Activated CD4-positive, alpha-beta T cell treated with anti-CD3 and anti-CD28 coated beads, Interleukin-2, amount 10 ng/mL, durations not matched to agents 7 days and 5 days (primary cell): ENCODE results near the gene PRPF6. TPM values are rescaled to one million over a fixed set of nuclear protein-coding genes. Genes with fewer than 3 reads are reported as not detected.
A peak's percentile ranks its signal among the peaks of the same experiment; 100 is the strongest.
"Not testable (repeated sequence)": the region's sequence is repeated elsewhere in the genome, so short reads cannot be mapped to it uniquely, and the experiment has no call there.

Experiments
- CTCF ChIA-PET: fragments of 350-600 bp; sonication (Branson Sonifier 250); formaldehyde crosslinking; loops from one replicate; lab custom pipeline; 2021; ENCODE audit warnings: antibody characterized with exemption; lab: Charles Lee
- POLR2A ChIA-PET: fragments of 350-600 bp; sonication (Branson Sonifier 250); formaldehyde crosslinking; loops from one replicate; lab custom pipeline; 2021; ENCODE audit warnings: antibody characterized with exemption; lab: Charles Lee
- DNase-seq: peaks from one replicate; pipeline ENCODE4 v3.0.0-alpha.2; 2020
- H3K27ac Mint-ChIP-seq: one replicate; pipeline ENCODE4 v1.8.0; 2021; ENCODE audit warnings: mild to moderate bottlenecking, moderate library complexity, mixed read lengths
- H3K27me3 Mint-ChIP-seq: one replicate; pipeline ENCODE4 v1.8.0; 2021; ENCODE audit warnings: mixed read lengths
- H3K36me3 Mint-ChIP-seq: one replicate; pipeline ENCODE4 v1.8.0; 2021; ENCODE audit warnings: low read depth, mixed read lengths
- H3K4me1 Mint-ChIP-seq: one replicate; pipeline ENCODE4 v1.8.0; 2021; ENCODE audit warnings: mixed read lengths
- H3K4me3 Mint-ChIP-seq: one replicate; pipeline ENCODE4 v1.8.0; 2021; ENCODE audit warnings: mild to moderate bottlenecking, moderate library complexity, mixed read lengths
- H3K9me3 Mint-ChIP-seq: one replicate; pipeline ENCODE4 v1.8.0; 2021; ENCODE audit warnings: mixed read lengths
- total RNA-seq, 2 experiments: library from RNA; stranded (reverse); gene quantifications; one replicate each; pipeline ENCODE4 v1.2.3, GENCODE V29; 2021

The PRPF6 gene
- total RNA-seq, 2 experiments from 2014 or later, result 67.1 to 70.8 TPM

DNA sequence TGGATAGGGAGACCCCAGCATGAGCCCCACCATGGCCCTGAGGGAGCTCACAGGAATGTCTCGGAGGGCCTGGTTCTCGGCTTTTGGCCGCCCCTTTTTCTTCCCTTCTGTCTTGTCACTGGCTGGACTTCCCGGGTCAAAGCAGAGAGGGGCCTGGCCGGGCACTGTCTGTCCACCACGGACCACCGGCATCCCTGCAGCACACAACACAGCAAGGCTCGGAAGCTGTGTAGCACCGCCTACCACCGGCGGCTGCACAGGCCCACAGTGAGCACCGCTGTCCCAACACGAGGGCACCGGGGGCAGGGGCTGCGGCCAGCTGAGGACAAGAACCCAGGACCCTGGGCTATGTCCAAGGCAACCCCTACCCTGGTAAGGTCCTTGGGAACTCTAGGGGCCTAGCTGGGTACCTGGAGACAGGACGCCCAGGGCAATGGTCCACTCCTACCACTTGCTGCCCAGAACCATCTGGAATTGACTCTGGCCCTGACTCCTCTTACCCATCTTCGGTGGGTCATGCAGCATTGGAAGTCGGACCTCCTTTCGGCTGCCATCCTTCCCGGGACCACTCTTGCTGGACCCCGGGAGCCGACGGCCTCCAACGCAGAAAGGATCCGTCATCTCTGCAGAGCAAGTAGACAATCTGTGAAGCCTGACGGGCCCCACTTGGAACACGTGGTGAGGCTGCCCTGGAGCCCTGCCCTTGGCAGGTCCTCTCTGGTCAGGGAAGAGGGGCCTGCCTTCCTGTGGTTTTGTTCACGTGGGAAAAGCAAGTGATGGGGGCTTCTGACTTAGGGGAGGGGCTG is 13.4 kb upstream of the PRPF6 start:
- DNase-seq, result no peak
- peaks cover 23% of the 10 kb centered on the region for H3K4me1 Mint-ChIP-seq
- peak overlapping the region; percentile 79 for H3K4me3 Mint-ChIP-seq
- H3K27me3 Mint-ChIP-seq, result peaks cover 2% of the 10 kb centered on the region
- ChIA-PET CTCF (interaction anchor here (0.9 to 2.0 kb wide), 5 partner anchors 11 to 429 kb away, joined by 3 to 6 read pairs (median 3); partner anchors contain the start of genes PRPF6, PTK6 and UCKL1), POLR2A (no interaction called here)
- peak overlapping the region; percentile 41 for H3K27ac Mint-ChIP-seq
- H3K36me3 Mint-ChIP-seq, result peaks cover 3% of the 10 kb centered on the region
- no peaks in the 10 kb centered on the region for H3K9me3 Mint-ChIP-seq

DNA sequence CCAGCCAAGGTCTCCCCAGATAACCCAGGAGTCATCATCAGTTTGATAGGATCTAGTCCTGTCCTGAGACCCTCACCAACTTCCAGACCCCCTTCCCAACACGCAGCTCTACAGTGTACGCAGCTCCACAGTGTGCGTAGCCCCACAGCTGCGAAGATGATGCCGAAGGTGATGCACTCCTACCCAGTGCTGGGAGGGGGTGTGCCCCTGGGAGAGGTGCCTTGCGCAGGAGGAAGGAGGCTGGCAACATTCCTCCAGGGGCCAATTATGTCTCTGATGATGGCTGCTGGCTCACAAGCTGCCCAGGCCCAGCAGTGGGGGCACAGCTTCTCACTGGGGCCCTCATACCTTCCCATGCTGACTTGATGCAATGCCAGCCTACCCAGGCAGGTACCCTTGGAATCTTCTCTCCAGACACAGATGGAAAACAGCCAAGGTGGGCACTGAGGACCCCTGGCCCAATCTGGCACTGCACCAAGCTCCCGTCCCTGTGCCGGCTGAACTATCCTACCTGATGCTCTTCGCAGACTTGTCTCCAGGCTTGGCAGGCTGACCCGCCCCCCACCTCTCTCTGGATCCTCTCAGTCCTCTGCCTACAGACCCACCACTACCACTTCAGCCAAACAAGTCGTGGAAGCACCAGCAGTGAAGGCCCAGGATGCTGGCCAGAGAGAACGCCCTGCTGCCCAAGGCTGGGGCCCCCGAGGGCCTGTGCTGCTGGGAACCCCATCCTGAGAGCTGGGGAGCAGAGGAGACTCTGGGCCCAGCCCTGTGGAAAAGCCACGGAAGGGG is 12.6 kb upstream of the PRPF6 start:
- Mint-ChIP-seq H3K4me1 (peaks cover 23% of the 10 kb centered on the region), H3K4me3 (peak overlapping the region; percentile 79), H3K27ac (peak overlapping the region; percentile 87), H3K9me3 (no peaks in the 10 kb centered on the region), H3K36me3 (peaks cover 1% of the 10 kb centered on the region), H3K27me3 (peaks cover 2% of the 10 kb centered on the region)
- no peak for DNase-seq
- ChIA-PET POLR2A (interaction anchor here (0.5 kb wide), 1 partner anchor 326 kb away, joined by 5 read pairs; no protein-coding TSS in a partner anchor), CTCF (interaction anchor here (1.0 to 2.0 kb wide), 4 partner anchors 12 to 430 kb away, joined by 3 to 6 read pairs (median 4); partner anchors contain the start of genes PRPF6, PTK6 and UCKL1)

DNA sequence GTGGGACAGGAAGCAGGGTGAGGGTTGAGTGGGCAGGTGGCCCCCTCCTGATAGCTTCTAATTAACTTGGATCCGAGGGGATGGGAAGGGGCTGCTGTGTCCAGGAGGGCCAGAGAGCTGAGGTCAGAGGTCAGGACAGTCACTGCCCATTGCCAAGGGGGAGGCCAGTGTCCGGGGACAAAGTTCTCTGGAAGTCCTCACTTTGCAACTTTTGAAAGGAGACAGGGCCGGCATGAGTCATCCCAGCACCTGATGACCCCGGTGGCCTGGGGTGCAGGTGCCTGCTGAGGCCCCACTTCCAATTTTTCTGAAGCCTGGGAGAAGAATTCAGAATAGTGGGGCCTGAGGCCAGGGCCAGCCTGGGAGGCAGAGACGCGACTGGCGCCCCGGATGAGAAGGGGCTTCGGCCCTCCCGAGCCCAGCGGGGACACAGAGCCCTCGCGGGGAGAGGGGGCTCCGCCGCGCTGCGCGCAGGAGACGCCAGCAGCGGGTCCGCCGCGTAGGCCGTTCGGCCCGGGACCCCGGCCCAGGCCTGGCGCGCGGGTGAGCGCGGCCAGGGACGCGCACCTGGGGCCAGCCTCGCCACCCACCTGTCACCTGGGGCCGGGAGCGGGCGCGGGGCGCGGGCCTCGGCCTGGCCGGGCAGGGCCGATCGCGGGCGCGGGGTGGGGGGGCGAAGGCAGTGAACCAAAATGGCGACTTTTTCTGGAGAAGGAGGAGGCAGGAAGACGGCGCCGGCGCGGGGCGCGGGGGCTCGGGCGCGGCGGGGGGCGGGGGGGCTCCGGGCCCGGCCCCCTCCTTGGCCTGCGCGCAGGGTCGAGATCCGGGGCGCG is 11.8 kb upstream of the PRPF6 start:
- peak overlapping the region; percentile 79 for H3K4me3 Mint-ChIP-seq
- H3K27me3 Mint-ChIP-seq, result peaks cover 2% of the 10 kb centered on the region
- H3K36me3 Mint-ChIP-seq, result peaks cover 4% of the 10 kb centered on the region
- CTCF ChIA-PET, result interaction anchor here (1.3 kb wide), 2 partner anchors 11 to 26 kb away, joined by 3 to 5 read pairs; partner anchors contain the start of gene PRPF6
- H3K4me1 Mint-ChIP-seq, result peaks cover 29% of the 10 kb centered on the region
- H3K27ac Mint-ChIP-seq, result peak overlapping the region; percentile 87
- DNase-seq, result peak; percentile 40
- H3K9me3 Mint-ChIP-seq, result no peaks in the 10 kb centered on the region
- POLR2A ChIA-PET, result no interaction called here

DNA sequence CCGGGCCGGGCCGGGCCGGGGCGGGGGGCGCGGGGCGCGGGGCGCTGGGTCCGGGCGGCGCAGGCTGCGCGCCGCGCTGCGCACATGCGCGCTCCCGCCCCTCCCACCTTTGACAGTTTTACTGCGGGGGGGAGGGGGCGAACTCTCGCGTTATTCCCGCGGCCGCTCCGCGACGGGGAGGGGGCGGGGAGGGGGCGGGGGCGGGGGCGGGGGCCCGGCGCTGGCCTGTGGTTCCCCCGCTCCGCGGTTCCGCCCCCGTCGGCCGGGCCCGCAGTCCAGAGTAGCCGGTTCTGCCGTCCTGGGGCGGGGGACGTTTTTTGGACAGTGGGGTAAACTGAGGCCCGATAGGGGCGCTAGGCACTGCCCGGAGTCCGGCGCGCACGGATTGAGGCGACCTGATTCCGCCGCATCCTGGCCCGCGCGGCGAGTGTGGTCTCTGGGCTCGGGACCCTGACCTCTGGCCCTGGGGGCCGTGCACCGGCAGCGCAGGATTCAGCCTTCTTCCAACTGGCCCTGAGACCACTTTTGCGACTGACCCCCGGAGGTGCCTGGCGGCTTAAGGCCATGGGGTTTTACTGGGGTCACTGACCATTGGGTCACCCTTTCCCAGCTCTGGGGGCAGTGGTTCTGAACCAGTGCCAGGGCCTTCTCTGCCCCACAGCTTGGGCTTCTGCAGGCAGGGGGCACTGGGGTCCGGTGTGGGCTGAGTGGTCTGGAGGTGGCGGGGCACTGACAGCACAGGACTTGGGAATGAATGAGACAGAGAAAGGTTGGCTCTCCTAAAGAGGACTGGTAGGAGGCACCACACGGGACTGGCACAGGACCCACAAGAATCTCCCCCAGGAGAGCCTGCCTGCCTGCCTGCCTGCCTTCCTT is 10.9 kb upstream of the PRPF6 start, which contains the start of gene ZNF512B:
ZNF512B (minus strand) TSS at position 93 of the 876 bp plus-strand sequence. CDS start 1,980 bp downstream, outside the sequence.
- Mint-ChIP-seq H3K9me3 (no peaks in the 10 kb centered on the region), H3K36me3 (peaks cover 7% of the 10 kb centered on the region), H3K27me3 (peaks cover 2% of the 10 kb centered on the region), H3K4me3 (peak within 1 kb of the TSS; percentile 79), H3K27ac (peak within 1 kb of the TSS; percentile 87), H3K4me1 (peaks cover 30% of the 10 kb centered on the region)
- ChIA-PET POLR2A (no interaction called here), CTCF (no interaction called here)
- peak; percentile 74 for DNase-seq

DNA sequence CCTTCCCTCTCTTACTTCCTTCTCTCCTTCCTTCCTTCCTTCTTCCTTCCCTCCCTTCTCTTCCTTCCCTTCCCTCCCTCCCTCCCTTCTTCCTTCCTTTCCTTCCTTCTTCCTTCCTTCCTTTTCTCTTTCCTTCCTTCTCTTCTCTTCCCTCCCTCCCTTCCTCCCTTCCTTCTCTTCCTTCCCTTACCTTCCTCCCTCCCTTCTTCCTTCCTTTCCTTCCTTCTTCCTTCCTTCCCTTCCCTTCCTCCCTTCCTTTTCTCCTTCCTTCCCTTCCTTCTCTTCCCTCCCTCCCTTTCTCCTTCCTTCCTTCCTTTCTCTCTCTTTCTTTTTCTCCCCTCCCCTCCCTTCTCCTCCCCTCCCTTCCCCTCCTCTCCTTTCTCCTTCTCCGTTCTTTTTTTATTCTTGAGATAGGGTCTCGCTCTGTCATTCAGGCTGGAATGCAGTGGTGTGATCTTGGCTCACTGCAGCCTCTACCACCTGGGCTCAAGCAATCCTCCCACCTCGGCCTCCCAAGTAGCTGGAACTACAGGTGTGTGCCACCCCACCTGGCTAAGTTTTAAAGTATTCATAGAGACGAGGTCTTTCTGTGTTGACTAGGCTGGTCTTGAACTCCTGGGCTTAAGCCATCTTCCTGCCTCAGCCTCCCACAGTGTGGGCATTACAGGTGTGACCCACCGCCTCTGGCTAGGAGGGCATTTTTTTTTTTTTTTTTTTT is 10.1 kb upstream of the PRPF6 start:
- peak overlapping the region; percentile 61 for H3K4me3 Mint-ChIP-seq
- no peaks in the 10 kb centered on the region for H3K9me3 Mint-ChIP-seq
- POLR2A ChIA-PET, result no interaction called here
- CTCF ChIA-PET, result interaction anchor here (0.7 to 1.1 kb wide), 2 partner anchors 9 to 450 kb away, joined by 3 read pairs; no protein-coding TSS in a partner anchor
- H3K27ac Mint-ChIP-seq, result peak overlapping the region; percentile 41
- H3K36me3 Mint-ChIP-seq, result peaks cover 7% of the 10 kb centered on the region
- peaks cover 30% of the 10 kb centered on the region for H3K4me1 Mint-ChIP-seq
- peaks cover 2% of the 10 kb centered on the region for H3K27me3 Mint-ChIP-seq
- no peak for DNase-seq

DNA sequence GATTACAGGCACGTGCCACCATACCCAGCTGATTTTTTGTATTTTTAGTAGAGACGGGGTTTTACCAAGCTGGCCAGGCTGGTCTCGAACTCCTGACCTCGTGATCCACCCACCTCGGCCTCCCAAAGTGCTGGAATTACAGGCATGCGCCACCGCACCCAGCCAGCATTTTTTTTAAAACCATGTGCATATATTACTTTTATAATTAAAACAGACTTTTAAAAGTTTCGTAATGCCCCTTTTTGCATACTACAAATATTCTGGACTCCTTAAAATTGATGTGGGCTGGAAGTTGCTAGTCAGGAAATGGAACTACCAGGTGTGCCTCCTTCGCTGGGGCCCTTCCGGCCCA is 9.0 kb upstream of the PRPF6 start:
- CTCF ChIA-PET, result interaction anchor here (0.7 to 1.1 kb wide), 2 partner anchors 8 to 451 kb away, joined by 3 read pairs; no protein-coding TSS in a partner anchor
- DNase-seq, H3K27ac Mint-ChIP-seq, POLR2A ChIA-PET, H3K4me3 Mint-ChIP-seq, H3K9me3 Mint-ChIP-seq, H3K27me3 Mint-ChIP-seq: not testable (repeated sequence)
- H3K36me3 Mint-ChIP-seq, result peaks cover 15% of the 10 kb centered on the region
- peaks cover 41% of the 10 kb centered on the region for H3K4me1 Mint-ChIP-seq

DNA sequence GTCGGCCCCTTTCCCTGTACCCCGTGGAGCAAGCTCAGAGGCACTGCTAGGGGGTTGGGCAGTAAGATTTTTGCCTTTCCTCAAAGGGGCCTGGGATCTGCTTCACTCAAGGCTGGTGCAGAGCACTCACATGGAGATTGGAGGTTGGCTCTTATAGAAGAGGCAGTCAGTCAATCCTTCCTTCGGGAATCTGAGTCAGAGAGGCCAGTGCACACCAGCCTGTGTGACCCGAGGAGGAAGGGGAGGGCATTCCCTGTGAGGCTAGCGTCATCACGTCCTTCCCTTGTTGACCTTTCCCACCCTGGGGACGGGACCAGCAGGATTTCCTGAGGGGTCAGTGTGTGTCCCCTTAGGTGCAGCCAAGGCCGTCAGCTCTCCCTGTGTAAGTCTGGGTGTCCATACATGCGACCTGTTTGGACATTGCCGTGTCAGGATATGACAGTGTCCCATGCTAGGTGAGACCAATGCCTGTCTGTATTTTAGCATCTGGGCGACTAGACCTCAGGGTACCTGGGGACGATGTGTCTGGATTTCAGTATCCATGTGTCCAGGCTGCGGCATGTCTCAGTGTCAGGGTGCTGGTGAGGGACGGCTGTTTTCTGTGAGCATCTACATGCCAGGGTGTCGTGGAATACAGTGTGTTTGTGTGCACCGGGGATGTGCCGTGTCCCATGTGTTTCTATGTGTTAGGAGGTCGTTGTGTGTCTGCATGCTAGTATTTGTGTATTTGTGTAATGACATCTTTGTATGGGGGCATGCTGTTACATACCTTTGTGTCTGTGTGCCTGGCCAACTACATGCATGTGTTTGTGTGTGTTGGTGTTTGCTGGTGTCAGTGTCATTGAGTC is 8.4 kb upstream of the PRPF6 start:
- peaks cover 2% of the 10 kb centered on the region for H3K27me3 Mint-ChIP-seq
- peaks cover 15% of the 10 kb centered on the region for H3K36me3 Mint-ChIP-seq
- H3K9me3 Mint-ChIP-seq, result no peaks in the 10 kb centered on the region
- no peak overlapping the region for H3K4me3 Mint-ChIP-seq
- ChIA-PET POLR2A (no interaction called here), CTCF (interaction anchor here (1.1 to 1.8 kb wide), 3 partner anchors 8 to 81 kb away, joined by 3 to 9 read pairs (median 3); no protein-coding TSS in a partner anchor)
- DNase-seq, result no peak
- no peak overlapping the region for H3K27ac Mint-ChIP-seq
- H3K4me1 Mint-ChIP-seq, result peaks cover 47% of the 10 kb centered on the region

DNA sequence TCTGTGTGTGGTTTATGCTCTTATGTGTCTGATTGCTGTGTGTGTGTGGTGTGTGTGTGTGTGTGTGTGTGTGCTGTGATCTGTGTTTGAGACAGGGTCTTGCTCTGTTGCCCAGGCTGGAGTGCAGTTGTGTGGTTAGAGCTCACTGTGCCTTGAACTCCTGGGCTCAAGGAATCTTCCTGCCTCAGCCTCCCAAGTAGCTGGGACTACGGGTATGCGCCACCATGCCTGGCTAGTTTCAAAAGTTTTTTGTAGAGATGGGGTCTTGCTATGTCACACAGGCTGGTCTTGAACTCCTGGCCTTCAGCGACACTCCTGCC is 7.8 kb upstream of the PRPF6 start:
- Mint-ChIP-seq H3K4me1 (peaks cover 50% of the 10 kb centered on the region), H3K27me3 (peaks cover 2% of the 10 kb centered on the region), H3K36me3 (peaks cover 15% of the 10 kb centered on the region), H3K9me3 (no peaks in the 10 kb centered on the region), H3K27ac (no peak overlapping the region), H3K4me3 (no peak overlapping the region)
- POLR2A ChIA-PET, result no interaction called here
- no peak for DNase-seq
- CTCF ChIA-PET, result interaction anchor here (0.6 to 1.8 kb wide), 10 partner anchors 9 to 428 kb away, joined by 3 to 10 read pairs (median 3); no protein-coding TSS in a partner anchor

DNA sequence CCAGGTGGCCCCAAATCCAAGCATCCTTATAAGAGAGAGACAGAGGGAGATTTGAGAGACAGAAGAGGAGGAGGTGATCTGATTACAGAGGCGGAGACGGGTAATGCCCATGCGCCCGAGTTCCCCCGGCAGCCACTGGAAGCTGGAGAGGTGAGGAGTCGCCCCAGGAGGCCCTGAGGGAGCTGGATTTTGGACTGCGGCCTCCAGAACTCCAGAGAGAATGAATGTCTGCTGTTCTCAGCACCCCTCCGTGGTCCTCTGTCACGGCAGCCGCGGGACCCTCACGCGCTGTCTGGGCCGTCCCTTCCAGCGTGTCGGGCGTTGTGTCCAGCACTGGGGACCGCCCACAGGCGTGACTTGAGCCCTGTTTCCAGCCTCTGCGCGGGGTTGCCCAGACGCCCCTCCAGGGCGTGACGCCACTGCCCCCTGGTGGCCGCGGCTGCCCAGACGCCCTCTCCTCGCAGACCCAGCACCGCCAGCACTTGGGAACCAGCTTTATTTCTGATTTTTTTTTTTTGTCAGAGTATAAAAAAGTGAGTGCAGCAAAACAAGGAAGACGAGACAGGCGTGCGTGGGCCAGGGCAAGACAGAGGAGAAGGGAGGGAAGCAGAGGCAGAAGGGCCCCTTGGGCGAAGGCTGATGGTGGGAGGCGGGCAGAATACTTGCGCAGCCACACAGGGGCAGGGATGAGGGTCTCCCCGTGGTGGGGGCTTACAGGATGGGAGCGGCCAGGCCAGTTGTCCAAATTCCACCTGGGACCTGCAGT is 7.1 kb upstream of the PRPF6 start:
- H3K4me3 Mint-ChIP-seq, result no peak overlapping the region
- peaks cover 15% of the 10 kb centered on the region for H3K36me3 Mint-ChIP-seq
- DNase-seq, result peak; percentile 77
- peaks cover 47% of the 10 kb centered on the region for H3K4me1 Mint-ChIP-seq
- H3K27me3 Mint-ChIP-seq, result peaks cover 2% of the 10 kb centered on the region
- no peak overlapping the region for H3K27ac Mint-ChIP-seq
- CTCF ChIA-PET, result interaction anchor here (0.6 to 1.8 kb wide), 17 partner anchors 10 to 435 kb away, joined by 3 to 10 read pairs (median 3); partner anchors contain the start of gene C20orf204
- POLR2A ChIA-PET, result no interaction called here
- H3K9me3 Mint-ChIP-seq, result no peaks in the 10 kb centered on the region
